ENCODE results near the gene ETFA. TPM values are rescaled to one million over a fixed set of nuclear protein-coding genes. Genes with fewer than 3 reads are reported as not detected.

Gene ETFA
- total RNA-seq, 2 experiments from 2014 or later, result 100 to 136 TPM

GRCh38 chr15:76199106-76200082 lies 111.9 kb downstream of the ETFA start:
- ATAC-seq (no peak), DNase-seq (no peak)
- Mint-ChIP-seq H3K27me3 (no peaks in the 10 kb centered on the region), H3K36me3 (ENCODE audit: low read depth) (no peaks in the 10 kb centered on the region), H3K4me1 (no peaks in the 10 kb centered on the region), H3K4me3 (no peak overlapping the region), H3K27ac (no peak overlapping the region), H3K9me3 (ENCODE audit: low read depth) (no peaks in the 10 kb centered on the region)
- ChIA-PET CTCF (interaction anchor here (0.6 kb wide), 1 partner anchor 14 kb away, joined by 4 read pairs; no protein-coding TSS in a partner anchor), POLR2A (no interaction called here)
- intact Hi-C loops (cut with DNase I, micrococcal nuclease), result no loop called here

GRCh38 chr15:76198456-76199105 lies 112.7 kb downstream of the ETFA start:
- Mint-ChIP-seq H3K36me3 (ENCODE audit: low read depth) (no peaks in the 10 kb centered on the region), H3K4me1 (no peaks in the 10 kb centered on the region), H3K27ac (no peak overlapping the region), H3K9me3 (ENCODE audit: low read depth) (no peaks in the 10 kb centered on the region), H3K4me3 (no peak overlapping the region), H3K27me3 (peaks cover 2% of the 10 kb centered on the region)
- ATAC-seq, result no peak
- POLR2A ChIA-PET, result no interaction called here
- intact Hi-C loops (cut with DNase I, micrococcal nuclease), result no loop called here
- DNase-seq, result no peak
- CTCF ChIA-PET, result no interaction called here

- ATAC-seq, result peak; percentile 44
- no peak for DNase-seq
- ChIA-PET POLR2A (no interaction called here), CTCF (no interaction called here)
- intact Hi-C loops (cut with DNase I, micrococcal nuclease), result no loop called here
- no peak overlapping the region for H3K27ac Mint-ChIP-seq
- H3K4me3 Mint-ChIP-seq, result no peak overlapping the region
- peaks cover 2% of the 10 kb centered on the region for H3K27me3 Mint-ChIP-seq
- no peaks in the 10 kb centered on the region for H3K9me3 Mint-ChIP-seq (ENCODE audit: low read depth)
- no peaks in the 10 kb centered on the region for H3K36me3 Mint-ChIP-seq (ENCODE audit: low read depth)
- H3K4me1 Mint-ChIP-seq, result no peaks in the 10 kb centered on the region
Measured at GRCh38 chr15:76197703-76198455, 113.4 kb downstream of the ETFA start.

- Mint-ChIP-seq H3K4me3 (no peak overlapping the region), H3K27me3 (peaks cover 10% of the 10 kb centered on the region), H3K27ac (no peak overlapping the region), H3K9me3 (ENCODE audit: low read depth) (no peaks in the 10 kb centered on the region), H3K4me1 (no peaks in the 10 kb centered on the region), H3K36me3 (ENCODE audit: low read depth) (no peaks in the 10 kb centered on the region)
- intact Hi-C loops (cut with DNase I, micrococcal nuclease), result no loop called here
- POLR2A ChIA-PET, result no interaction called here
- ATAC-seq (peak; percentile 50), DNase-seq (no peak)
- CTCF ChIA-PET, result interaction anchor here (0.6 to 0.8 kb wide), 3 partner anchors 10 to 784 kb away, joined by 3 read pairs; no protein-coding TSS in a partner anchor
Measured at GRCh38 chr15:76196269-76197231, 114.7 kb downstream of the ETFA start.

GRCh38 chr15:76195506-76196268 lies 115.6 kb downstream of the ETFA start:
- Mint-ChIP-seq H3K36me3 (ENCODE audit: low read depth) (no peaks in the 10 kb centered on the region), H3K9me3 (ENCODE audit: low read depth) (no peaks in the 10 kb centered on the region), H3K27me3 (peaks cover 14% of the 10 kb centered on the region), H3K27ac (no peak overlapping the region), H3K4me3 (no peak overlapping the region), H3K4me1 (peaks cover 6% of the 10 kb centered on the region)
- DNase-seq, result no peak
- ATAC-seq, result no peak
- intact Hi-C loops (cut with DNase I, micrococcal nuclease), result no loop called here
- POLR2A ChIA-PET, result no interaction called here
- CTCF ChIA-PET, result interaction anchor here (0.8 to 2.4 kb wide), 3 partner anchors 9 to 12 kb away, joined by 3 to 6 read pairs (median 3); no protein-coding TSS in a partner anchor

- Mint-ChIP-seq H3K36me3 (ENCODE audit: low read depth) (no peaks in the 10 kb centered on the region), H3K4me3 (no peak overlapping the region), H3K9me3 (ENCODE audit: low read depth) (no peaks in the 10 kb centered on the region), H3K27ac (no peak overlapping the region), H3K27me3 (peaks cover 27% of the 10 kb centered on the region), H3K4me1 (peaks cover 9% of the 10 kb centered on the region)
- POLR2A ChIA-PET, result interaction anchor here (0.6 kb wide), 1 partner anchor 1209 kb away, joined by 3 read pairs; no protein-coding TSS in a partner anchor
- CTCF ChIA-PET, result interaction anchor here (0.9 to 2.4 kb wide), 3 partner anchors 8 to 152 kb away, joined by 4 to 6 read pairs (median 5); no protein-coding TSS in a partner anchor
- no peak for ATAC-seq
- intact Hi-C loops (cut with DNase I, micrococcal nuclease), result loop anchor here in 1 of 2 experiments (5.0 kb wide), 1 partner anchor 143 kb away; the partner anchor contains the start of gene ISL2
- no peak for DNase-seq
Measured at GRCh38 chr15:76193934-76194333, 117.3 kb downstream of the ETFA start.

- no peak overlapping the region for H3K27ac Mint-ChIP-seq
- H3K9me3 Mint-ChIP-seq (ENCODE audit: low read depth), result no peaks in the 10 kb centered on the region
- H3K4me3 Mint-ChIP-seq, result no peak overlapping the region
- peaks cover 9% of the 10 kb centered on the region for H3K4me1 Mint-ChIP-seq
- no peak for ATAC-seq
- ChIA-PET POLR2A (no interaction called here), CTCF (interaction anchor here (1.0 kb wide), 1 partner anchor 82 kb away, joined by 3 read pairs; no protein-coding TSS in a partner anchor)
- intact Hi-C loops (cut with DNase I, micrococcal nuclease), result loop anchor here in 1 of 2 experiments (5.0 kb wide), 1 partner anchor 145 kb away; the partner anchor contains the start of gene ISL2
- no peaks in the 10 kb centered on the region for H3K36me3 Mint-ChIP-seq (ENCODE audit: low read depth)
- H3K27me3 Mint-ChIP-seq, result peaks cover 33% of the 10 kb centered on the region
- DNase-seq, result no peak
Measured at GRCh38 chr15:76192715-76193114, 118.6 kb downstream of the ETFA start.

GRCh38 chr15:76191539-76192244 lies 119.6 kb downstream of the ETFA start:
- H3K4me3 Mint-ChIP-seq, result no peak overlapping the region
- ChIA-PET CTCF (interaction anchor here (0.6 to 2.4 kb wide), 10 partner anchors 10 to 715 kb away, joined by 3 to 7 read pairs (median 4); partner anchors contain the start of gene ISL2), POLR2A (no interaction called here)
- intact Hi-C loops (cut with DNase I, micrococcal nuclease), result loop anchor here (2.0 to 5.0 kb wide), 4 partner anchors 95 to 675 kb away; partner anchors contain the start of gene ISL2 (in 2 of the 2)
- H3K36me3 Mint-ChIP-seq (ENCODE audit: low read depth), result no peaks in the 10 kb centered on the region
- no peaks in the 10 kb centered on the region for H3K9me3 Mint-ChIP-seq (ENCODE audit: low read depth)
- ATAC-seq (no peak), DNase-seq (peak; percentile 27)
- H3K27me3 Mint-ChIP-seq, result peaks cover 38% of the 10 kb centered on the region
- H3K27ac Mint-ChIP-seq, result no peak overlapping the region
- peaks cover 9% of the 10 kb centered on the region for H3K4me1 Mint-ChIP-seq

- DNase-seq (peak; percentile 88), ATAC-seq (peak; percentile 98)
- no peak overlapping the region for H3K27ac Mint-ChIP-seq
- H3K36me3 Mint-ChIP-seq (ENCODE audit: low read depth), result no peaks in the 10 kb centered on the region
- H3K4me3 Mint-ChIP-seq, result no peak overlapping the region
- ChIA-PET POLR2A (no interaction called here), CTCF (interaction anchor here (0.6 to 2.4 kb wide), 14 partner anchors 11 to 716 kb away, joined by 3 to 7 read pairs (median 3); partner anchors contain the start of gene ISL2)
- intact Hi-C loops (cut with DNase I, micrococcal nuclease), result loop anchor here (1.0 to 5.0 kb wide), 6 partner anchors 96 to 676 kb away; partner anchors contain the start of gene ISL2 (in 2 of the 2)
- H3K9me3 Mint-ChIP-seq (ENCODE audit: low read depth), result no peaks in the 10 kb centered on the region
- H3K4me1 Mint-ChIP-seq, result peaks cover 9% of the 10 kb centered on the region
- H3K27me3 Mint-ChIP-seq, result peaks cover 41% of the 10 kb centered on the region
Measured at GRCh38 chr15:76190751-76191538, 120.3 kb downstream of the ETFA start.
